Sigmoid colon (tissue), 3 donors: ENCODE data around the gene RNASEH2A.

Experiments used
- POLR2A ChIP-seq, 2 donors: fragments of 450-650 bp; IDR thresholded peaks; one replicate each; pipeline ENCODE4 v1.6.1; 2016; ENCODE audit warnings: antibody characterized with exemption in 2 of 2, mild to moderate bottlenecking in 2 of 2, moderate library complexity in 2 of 2
- TF ChIP-seq, protein P1 (sequence below), 4 experiments: fragments of 450-650 bp in 3 of 4; fragments of 200-600 bp in 1 of 4; IDR thresholded peaks; one replicate each; pipeline ENCODE4 v1.5.1; 2016 to 2019; ENCODE audit warnings: antibody characterized with exemption in 4 of 4, mild to moderate bottlenecking in 3 of 4, moderate library complexity in 2 of 4

DNA sequence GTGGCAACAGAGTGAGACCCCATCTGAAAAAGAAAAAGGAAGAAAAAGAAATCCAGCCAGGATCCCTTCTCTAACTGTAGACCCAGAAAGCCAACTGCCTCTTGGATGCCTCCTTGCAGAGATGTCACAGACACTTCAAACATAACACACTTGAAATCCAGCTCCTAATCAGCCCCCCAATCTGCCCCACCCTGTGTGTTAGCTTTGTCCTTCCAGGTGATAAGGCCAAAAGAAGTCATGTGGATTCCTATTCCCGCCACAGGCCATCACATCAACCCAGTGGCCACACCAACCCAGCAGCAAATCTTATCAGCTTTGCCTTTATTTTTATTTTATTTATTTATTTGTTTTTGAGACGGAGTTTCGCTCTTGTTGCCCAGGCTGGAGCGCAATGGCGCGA, 46.7 kb upstream of the RNASEH2A start:
- TF ChIP-seq, protein P1, sequence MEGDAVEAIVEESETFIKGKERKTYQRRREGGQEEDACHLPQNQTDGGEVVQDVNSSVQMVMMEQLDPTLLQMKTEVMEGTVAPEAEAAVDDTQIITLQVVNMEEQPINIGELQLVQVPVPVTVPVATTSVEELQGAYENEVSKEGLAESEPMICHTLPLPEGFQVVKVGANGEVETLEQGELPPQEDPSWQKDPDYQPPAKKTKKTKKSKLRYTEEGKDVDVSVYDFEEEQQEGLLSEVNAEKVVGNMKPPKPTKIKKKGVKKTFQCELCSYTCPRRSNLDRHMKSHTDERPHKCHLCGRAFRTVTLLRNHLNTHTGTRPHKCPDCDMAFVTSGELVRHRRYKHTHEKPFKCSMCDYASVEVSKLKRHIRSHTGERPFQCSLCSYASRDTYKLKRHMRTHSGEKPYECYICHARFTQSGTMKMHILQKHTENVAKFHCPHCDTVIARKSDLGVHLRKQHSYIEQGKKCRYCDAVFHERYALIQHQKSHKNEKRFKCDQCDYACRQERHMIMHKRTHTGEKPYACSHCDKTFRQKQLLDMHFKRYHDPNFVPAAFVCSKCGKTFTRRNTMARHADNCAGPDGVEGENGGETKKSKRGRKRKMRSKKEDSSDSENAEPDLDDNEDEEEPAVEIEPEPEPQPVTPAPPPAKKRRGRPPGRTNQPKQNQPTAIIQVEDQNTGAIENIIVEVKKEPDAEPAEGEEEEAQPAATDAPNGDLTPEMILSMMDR (IDR thresholded peaks at IDR 0.05), result no peak
- TF ChIP-seq POLR2A (IDR thresholded peaks at IDR 0.05), result no peak
